ENCODE measurements around the gene SCARB1. TPM values are rescaled to one million over a fixed set of nuclear protein-coding genes. Genes with fewer than 3 reads are reported as not detected.
A peak's percentile ranks its signal among the peaks of the same experiment; 100 is the strongest.

Gene SCARB1
- total and polyA plus RNA-seq, 2 of the 13 experiments (the other 11 are each of a cell fraction or from before 2014, with no cell fraction given): 63.4 to 160 TPM

DNA sequence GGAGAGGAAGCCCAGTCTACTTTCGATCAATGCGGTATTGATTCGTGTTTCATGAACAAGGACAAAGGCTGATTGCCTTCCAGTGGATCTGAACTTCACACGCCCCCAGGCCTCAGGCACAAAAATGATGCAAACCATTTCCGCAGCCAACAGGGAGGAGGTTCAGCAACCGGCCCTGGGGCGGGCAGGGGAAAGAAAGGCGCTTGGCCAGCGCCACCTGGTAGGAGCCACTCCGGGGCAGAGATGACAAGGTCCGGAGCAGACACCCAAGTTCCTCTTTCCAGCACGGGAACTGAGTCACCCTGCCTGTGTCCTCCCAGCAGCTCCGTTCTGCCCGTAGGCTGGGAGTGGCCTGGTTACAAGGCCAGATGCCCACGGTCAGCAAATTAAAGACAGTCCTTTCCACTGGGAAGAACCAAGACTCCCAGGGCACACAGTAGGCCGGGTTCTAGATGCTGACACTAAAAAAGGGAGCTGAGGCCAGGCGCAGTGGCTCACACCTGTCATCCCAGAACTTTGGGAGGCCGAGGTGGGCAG is 136.3 kb downstream of the SCARB1 start (continued):
- TF ChIP-seq HNRNPL (IDR thresholded peaks at IDR 0.05; ENCODE audit: low read depth, low read length): 0 out of 2 replicates have a peak, but pooled peaks have one; percentile 39
- no peak for TF ChIP-seq AHR (CRISPR knock-in tag; IDR thresholded peaks at IDR 0.05)
- TF ChIP-seq, protein P1, sequence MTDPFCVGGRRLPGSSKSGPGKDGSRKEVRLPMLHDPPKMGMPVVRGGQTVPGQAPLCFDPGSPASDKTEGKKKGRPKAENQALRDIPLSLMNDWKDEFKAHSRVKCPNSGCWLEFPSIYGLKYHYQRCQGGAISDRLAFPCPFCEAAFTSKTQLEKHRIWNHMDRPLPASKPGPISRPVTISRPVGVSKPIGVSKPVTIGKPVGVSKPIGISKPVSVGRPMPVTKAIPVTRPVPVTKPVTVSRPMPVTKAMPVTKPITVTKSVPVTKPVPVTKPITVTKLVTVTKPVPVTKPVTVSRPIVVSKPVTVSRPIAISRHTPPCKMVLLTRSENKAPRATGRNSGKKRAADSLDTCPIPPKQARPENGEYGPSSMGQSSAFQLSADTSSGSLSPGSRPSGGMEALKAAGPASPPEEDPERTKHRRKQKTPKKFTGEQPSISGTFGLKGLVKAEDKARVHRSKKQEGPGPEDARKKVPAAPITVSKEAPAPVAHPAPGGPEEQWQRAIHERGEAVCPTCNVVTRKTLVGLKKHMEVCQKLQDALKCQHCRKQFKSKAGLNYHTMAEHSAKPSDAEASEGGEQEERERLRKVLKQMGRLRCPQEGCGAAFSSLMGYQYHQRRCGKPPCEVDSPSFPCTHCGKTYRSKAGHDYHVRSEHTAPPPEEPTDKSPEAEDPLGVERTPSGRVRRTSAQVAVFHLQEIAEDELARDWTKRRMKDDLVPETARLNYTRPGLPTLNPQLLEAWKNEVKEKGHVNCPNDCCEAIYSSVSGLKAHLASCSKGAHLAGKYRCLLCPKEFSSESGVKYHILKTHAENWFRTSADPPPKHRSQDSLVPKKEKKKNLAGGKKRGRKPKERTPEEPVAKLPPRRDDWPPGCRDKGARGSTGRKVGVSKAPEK (CRISPR knock-in tag; IDR thresholded peaks at IDR 0.05; ENCODE audit: borderline replicate concordance): no peak
- TF ChIP-seq, protein P2, sequence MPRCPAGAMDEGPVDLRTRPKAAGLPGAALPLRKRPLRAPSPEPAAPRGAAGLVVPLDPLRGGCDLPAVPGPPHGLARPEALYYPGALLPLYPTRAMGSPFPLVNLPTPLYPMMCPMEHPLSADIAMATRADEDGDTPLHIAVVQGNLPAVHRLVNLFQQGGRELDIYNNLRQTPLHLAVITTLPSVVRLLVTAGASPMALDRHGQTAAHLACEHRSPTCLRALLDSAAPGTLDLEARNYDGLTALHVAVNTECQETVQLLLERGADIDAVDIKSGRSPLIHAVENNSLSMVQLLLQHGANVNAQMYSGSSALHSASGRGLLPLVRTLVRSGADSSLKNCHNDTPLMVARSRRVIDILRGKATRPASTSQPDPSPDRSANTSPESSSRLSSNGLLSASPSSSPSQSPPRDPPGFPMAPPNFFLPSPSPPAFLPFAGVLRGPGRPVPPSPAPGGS (CRISPR knock-in tag; IDR thresholded peaks at IDR 0.05): no peak
- TF ChIP-seq KAT2B (IDR thresholded peaks at IDR 0.05; ENCODE audit: borderline replicate concordance, low read depth, low read length): peak; percentile 87
- TF ChIP-seq NFKBIZ (CRISPR knock-in tag; IDR thresholded peaks at IDR 0.05): no peak
- TF ChIP-seq ATM (IDR thresholded peaks at IDR 0.05; ENCODE audit: borderline replicate concordance): no peak
- 0 out of 2 replicates have a peak, but pooled peaks have one; percentile 16 for TF ChIP-seq STAG1 (CRISPR knock-in tag; IDR thresholded peaks at IDR 0.05)
- TF ChIP-seq ZKSCAN1 (IDR thresholded peaks at IDR 0.05; ENCODE audit: low read length): no peak
- 0 out of 2 replicates have a peak, but pooled peaks have one; percentile 31 for TF ChIP-seq PPARG (CRISPR knock-in tag; conservative IDR thresholded peaks at IDR 0.05)
- peak in 1 of 2 experiments; percentile 21; a peak in 1 of 4 replicates for TF ChIP-seq MAFK (conservative IDR thresholded peaks at IDR 0.05 in 1 of 2, IDR thresholded peaks at IDR 0.05 in 1 of 2; ENCODE audit: low read length in 2 of 2)
- TF ChIP-seq, protein P3, sequence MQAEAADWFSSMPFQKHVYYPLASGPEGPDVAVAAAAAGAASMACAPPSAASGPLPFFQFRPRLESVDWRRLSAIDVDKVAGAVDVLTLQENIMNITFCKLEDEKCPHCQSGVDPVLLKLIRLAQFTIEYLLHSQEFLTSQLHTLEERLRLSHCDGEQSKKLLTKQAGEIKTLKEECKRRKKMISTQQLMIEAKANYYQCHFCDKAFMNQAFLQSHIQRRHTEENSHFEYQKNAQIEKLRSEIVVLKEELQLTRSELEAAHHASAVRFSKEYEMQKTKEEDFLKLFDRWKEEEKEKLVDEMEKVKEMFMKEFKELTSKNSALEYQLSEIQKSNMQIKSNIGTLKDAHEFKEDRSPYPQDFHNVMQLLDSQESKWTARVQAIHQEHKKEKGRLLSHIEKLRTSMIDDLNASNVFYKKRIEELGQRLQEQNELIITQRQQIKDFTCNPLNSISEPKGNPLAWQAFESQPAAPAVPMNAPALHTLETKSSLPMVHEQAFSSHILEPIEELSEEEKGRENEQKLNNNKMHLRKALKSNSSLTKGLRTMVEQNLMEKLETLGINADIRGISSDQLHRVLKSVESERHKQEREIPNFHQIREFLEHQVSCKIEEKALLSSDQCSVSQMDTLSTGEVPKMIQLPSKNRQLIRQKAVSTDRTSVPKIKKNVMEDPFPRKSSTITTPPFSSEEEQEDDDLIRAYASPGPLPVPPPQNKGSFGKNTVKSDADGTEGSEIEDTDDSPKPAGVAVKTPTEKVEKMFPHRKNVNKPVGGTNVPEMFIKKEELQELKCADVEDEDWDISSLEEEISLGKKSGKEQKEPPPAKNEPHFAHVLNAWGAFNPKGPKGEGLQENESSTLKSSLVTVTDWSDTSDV (CRISPR knock-in tag; IDR thresholded peaks at IDR 0.05): no peak
- no peak for TF ChIP-seq NR1H2 (CRISPR knock-in tag; IDR thresholded peaks at IDR 0.05; ENCODE audit: borderline replicate concordance, low read depth)
- TF ChIP-seq, protein P4, sequence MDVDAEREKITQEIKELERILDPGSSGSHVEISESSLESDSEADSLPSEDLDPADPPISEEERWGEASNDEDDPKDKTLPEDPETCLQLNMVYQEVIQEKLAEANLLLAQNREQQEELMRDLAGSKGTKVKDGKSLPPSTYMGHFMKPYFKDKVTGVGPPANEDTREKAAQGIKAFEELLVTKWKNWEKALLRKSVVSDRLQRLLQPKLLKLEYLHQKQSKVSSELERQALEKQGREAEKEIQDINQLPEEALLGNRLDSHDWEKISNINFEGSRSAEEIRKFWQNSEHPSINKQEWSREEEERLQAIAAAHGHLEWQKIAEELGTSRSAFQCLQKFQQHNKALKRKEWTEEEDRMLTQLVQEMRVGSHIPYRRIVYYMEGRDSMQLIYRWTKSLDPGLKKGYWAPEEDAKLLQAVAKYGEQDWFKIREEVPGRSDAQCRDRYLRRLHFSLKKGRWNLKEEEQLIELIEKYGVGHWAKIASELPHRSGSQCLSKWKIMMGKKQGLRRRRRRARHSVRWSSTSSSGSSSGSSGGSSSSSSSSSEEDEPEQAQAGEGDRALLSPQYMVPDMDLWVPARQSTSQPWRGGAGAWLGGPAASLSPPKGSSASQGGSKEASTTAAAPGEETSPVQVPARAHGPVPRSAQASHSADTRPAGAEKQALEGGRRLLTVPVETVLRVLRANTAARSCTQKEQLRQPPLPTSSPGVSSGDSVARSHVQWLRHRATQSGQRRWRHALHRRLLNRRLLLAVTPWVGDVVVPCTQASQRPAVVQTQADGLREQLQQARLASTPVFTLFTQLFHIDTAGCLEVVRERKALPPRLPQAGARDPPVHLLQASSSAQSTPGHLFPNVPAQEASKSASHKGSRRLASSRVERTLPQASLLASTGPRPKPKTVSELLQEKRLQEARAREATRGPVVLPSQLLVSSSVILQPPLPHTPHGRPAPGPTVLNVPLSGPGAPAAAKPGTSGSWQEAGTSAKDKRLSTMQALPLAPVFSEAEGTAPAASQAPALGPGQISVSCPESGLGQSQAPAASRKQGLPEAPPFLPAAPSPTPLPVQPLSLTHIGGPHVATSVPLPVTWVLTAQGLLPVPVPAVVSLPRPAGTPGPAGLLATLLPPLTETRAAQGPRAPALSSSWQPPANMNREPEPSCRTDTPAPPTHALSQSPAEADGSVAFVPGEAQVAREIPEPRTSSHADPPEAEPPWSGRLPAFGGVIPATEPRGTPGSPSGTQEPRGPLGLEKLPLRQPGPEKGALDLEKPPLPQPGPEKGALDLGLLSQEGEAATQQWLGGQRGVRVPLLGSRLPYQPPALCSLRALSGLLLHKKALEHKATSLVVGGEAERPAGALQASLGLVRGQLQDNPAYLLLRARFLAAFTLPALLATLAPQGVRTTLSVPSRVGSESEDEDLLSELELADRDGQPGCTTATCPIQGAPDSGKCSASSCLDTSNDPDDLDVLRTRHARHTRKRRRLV (CRISPR knock-in tag; IDR thresholded peaks at IDR 0.05): no peak
- no peak for TF ChIP-seq FOXJ3 (CRISPR knock-in tag; IDR thresholded peaks at IDR 0.05; ENCODE audit: borderline replicate concordance)
- no peak for TF ChIP-seq TCF7L2 (IDR thresholded peaks at IDR 0.05; ENCODE audit: low read depth, low read length)
- TF ChIP-seq ZFP82 (CRISPR knock-in tag; IDR thresholded peaks at IDR 0.05; ENCODE audit: borderline replicate concordance): no peak
- no peak for TF ChIP-seq YEATS2 (CRISPR knock-in tag; IDR thresholded peaks at IDR 0.05; ENCODE audit: borderline replicate concordance)
